Measurements from ENCODE around the gene SGSM1.

The SGSM1 gene

GRCh38 chr22:24809331-24809730 lies 3.3 kb downstream of the SGSM1 start:
- TF ChIP-seq CTCF (IDR thresholded peaks at IDR 0.05; ENCODE audit: low read depth, low read length) = no peak
- H3K4me3 ChIP-seq (ENCODE audit: low read depth, low read length) = no peak overlapping the region

GRCh38 chr22:24810043-24810749 lies 4.2 kb downstream of the SGSM1 start:
- no peak overlapping the region for H3K4me3 ChIP-seq (ENCODE audit: low read depth, low read length)
- TF ChIP-seq CTCF (IDR thresholded peaks at IDR 0.05; ENCODE audit: low read depth, low read length) = no peak

GRCh38 chr22:24812950-24813775 lies 7.2 kb downstream of the SGSM1 start:
- H3K4me3 ChIP-seq (ENCODE audit: low read depth, low read length) = no peak overlapping the region
- TF ChIP-seq CTCF (IDR thresholded peaks at IDR 0.05; ENCODE audit: low read depth, low read length) = no peak

GRCh38 chr22:24813861-24814770 lies 8.1 kb downstream of the SGSM1 start:
- no peak overlapping the region for H3K4me3 ChIP-seq (ENCODE audit: low read depth, low read length)
- TF ChIP-seq CTCF (IDR thresholded peaks at IDR 0.05; ENCODE audit: low read depth, low read length) = no peak

GRCh38 chr22:24816806-24817205 lies 10.8 kb downstream of the SGSM1 start:
- TF ChIP-seq CTCF (IDR thresholded peaks at IDR 0.05; ENCODE audit: low read depth, low read length) = no peak
- no peak overlapping the region for H3K4me3 ChIP-seq (ENCODE audit: low read depth, low read length)

GRCh38 chr22:24819487-24819886 lies 13.5 kb downstream of the SGSM1 start:
- H3K4me3 ChIP-seq (ENCODE audit: low read depth, low read length) = no peak overlapping the region
- no peak for TF ChIP-seq CTCF (IDR thresholded peaks at IDR 0.05; ENCODE audit: low read depth, low read length)
